LHCN-M2 (cell line): ENCODE results near the gene TGM2. TPM values are rescaled to one million over a fixed set of nuclear protein-coding genes. Genes with fewer than 3 reads are reported as not detected.
A peak's percentile ranks its signal among the peaks of the same experiment; 100 is the strongest.

Source experiments
- DNase-seq: peaks from one replicate; pipeline ENCODE4 v3.0.0-alpha.2; 2012; ENCODE audit warnings: low read depth
- total RNA-seq: library from RNA; depleted of rRNA; stranded (reverse); fragments of >200 nt; gene quantifications from 2 replicates; pipeline ENCODE4 v1.2.3, GENCODE V29; 2014

Gene TGM2
- total RNA-seq, 1 experiment from 2014 or later, result 6.3 TPM

- no peak for DNase-seq
Measured at GRCh38 chr20:38162149-38162548, 2.9 kb downstream of the TGM2 start.

GRCh38 chr20:38161412-38161774 lies 3.7 kb downstream of the TGM2 start:
- DNase-seq, result no peak

GRCh38 chr20:38159957-38160756 lies 4.9 kb downstream of the TGM2 start:
- DNase-seq, result no peak

- DNase-seq, result no peak
Measured at GRCh38 chr20:38159566-38159956, 5.5 kb downstream of the TGM2 start.

GRCh38 chr20:38158701-38159351 lies 6.2 kb downstream of the TGM2 start:
- no peak for DNase-seq

- no peak for DNase-seq
Measured at GRCh38 chr20:38157635-38158495, 7.2 kb downstream of the TGM2 start.

- DNase-seq, result no peak
Measured at GRCh38 chr20:38156888-38157634, 8.0 kb downstream of the TGM2 start.

- DNase-seq, result no peak
Measured at GRCh38 chr20:38156280-38156679, 8.8 kb downstream of the TGM2 start.

GRCh38 chr20:38155811-38156210 lies 9.3 kb downstream of the TGM2 start:
- no peak for DNase-seq

- DNase-seq, result no peak
Measured at GRCh38 chr20:38153401-38153800, 11.7 kb downstream of the TGM2 start.

- peak; percentile 47 for DNase-seq
Measured at GRCh38 chr20:38152621-38153221, 12.3 kb downstream of the TGM2 start.

- DNase-seq, result peak; percentile 49
Measured at GRCh38 chr20:38152175-38152620, 12.9 kb downstream of the TGM2 start.

GRCh38 chr20:38151455-38151854 lies 13.6 kb downstream of the TGM2 start:
- DNase-seq, result no peak

GRCh38 chr20:38150335-38151170 lies 14.5 kb downstream of the TGM2 start:
- no peak for DNase-seq

- DNase-seq, result no peak
Measured at GRCh38 chr20:38148328-38149102, 16.6 kb downstream of the TGM2 start.

GRCh38 chr20:38147751-38148150 lies 17.3 kb downstream of the TGM2 start:
- DNase-seq, result no peak

GRCh38 chr20:38147163-38147562 lies 17.9 kb downstream of the TGM2 start:
- no peak for DNase-seq

- DNase-seq, result no peak
Measured at GRCh38 chr20:38146628-38147027, 18.4 kb downstream of the TGM2 start.

GRCh38 chr20:38146156-38146555 lies 18.9 kb downstream of the TGM2 start:
- DNase-seq, result no peak
